ENCODE data around the gene LINGO4. TPM values are rescaled to one million over a fixed set of nuclear protein-coding genes. Genes with fewer than 3 reads are reported as not detected.

The LINGO4 gene
- total and polyA plus RNA-seq, 3 donors from 2014 or later = 1.4 to 3.5 (median 3.1) TPM

DNA sequence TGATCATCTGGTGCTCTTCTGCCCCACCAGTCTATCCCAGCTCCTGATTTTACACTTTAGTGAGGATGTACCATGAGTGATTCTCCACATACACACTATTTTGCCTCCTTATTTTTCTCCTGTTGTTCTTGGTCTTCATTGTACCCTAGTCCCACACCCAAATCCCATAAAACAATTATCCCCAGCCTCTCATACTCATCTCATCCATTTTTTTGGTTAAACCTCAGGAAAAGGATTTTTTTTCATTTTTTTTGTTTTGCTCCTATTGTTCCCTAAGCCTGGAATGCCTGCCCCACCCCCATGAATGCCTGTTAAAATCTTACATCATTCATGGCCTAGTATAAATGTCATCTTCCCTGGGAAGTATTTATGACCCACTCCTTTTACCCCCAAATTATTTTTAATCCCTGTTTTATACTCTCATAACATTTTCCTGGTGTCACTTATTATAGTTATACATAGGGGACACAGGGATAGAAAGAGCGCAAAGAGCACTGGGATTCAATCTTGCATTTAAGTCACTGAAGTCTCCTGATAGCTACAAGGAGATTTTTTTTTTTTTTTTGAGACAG, 4.9 kb upstream of the LINGO4 start:
- intact Hi-C loops (cut with DNase I; ENCODE audit: low total_unique reads) = no loop called here
- WGBS, 2 donors = 96 to 100% methylated on average over 1 of the region's 1 CpG
- no peak overlapping the region for H3K27ac ChIP-seq

DNA sequence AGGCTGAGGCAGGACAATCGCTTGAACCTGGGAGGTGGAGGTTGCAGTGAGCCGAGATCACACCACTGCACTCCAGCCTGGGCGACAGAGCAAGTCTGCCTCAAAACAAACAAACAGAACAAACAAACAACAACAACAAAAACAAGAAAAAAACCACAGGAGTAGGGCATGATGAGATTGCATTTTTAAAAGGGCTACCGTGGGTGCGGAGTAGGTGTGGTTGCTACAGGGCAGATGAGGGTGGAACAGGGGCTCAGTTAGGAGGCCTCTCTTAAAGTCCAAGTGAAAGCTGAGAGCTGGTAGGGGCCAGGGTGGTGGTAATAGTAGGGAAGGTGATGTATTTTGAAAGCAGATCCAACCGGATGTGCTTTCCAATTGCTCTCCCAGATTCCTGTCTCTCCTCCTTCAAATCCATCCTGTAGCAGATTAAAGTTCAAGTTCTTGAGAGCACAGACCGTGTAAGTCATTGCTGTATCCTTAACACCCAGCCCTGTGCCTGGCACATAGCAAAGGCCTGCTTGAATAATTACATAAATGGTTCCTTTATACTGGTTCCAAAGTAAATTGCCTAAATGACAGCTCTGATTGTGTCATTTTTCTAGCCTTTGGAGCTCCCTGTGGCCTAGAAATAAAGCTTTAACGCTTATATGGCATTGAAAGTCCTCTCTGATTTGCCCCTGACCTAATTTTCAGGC, 4.2 kb upstream of the LINGO4 start:
- intact Hi-C loops (cut with DNase I; ENCODE audit: low total_unique reads) = no loop called here

More for the DNA sequence above, 4.9 kb upstream of the LINGO4 start:
- no peaks in the 10 kb centered on the region for H3K9me3 ChIP-seq
- H3K4me1 ChIP-seq = no peaks in the 10 kb centered on the region
- H3K36me3 ChIP-seq (ENCODE audit: low read depth, missing control alignments) = no peaks in the 10 kb centered on the region
- no peak for DNase-seq
- H3K4me3 ChIP-seq = no peak overlapping the region
- H3K27me3 ChIP-seq = no peaks in the 10 kb centered on the region
- TF ChIP-seq, protein P1, sequence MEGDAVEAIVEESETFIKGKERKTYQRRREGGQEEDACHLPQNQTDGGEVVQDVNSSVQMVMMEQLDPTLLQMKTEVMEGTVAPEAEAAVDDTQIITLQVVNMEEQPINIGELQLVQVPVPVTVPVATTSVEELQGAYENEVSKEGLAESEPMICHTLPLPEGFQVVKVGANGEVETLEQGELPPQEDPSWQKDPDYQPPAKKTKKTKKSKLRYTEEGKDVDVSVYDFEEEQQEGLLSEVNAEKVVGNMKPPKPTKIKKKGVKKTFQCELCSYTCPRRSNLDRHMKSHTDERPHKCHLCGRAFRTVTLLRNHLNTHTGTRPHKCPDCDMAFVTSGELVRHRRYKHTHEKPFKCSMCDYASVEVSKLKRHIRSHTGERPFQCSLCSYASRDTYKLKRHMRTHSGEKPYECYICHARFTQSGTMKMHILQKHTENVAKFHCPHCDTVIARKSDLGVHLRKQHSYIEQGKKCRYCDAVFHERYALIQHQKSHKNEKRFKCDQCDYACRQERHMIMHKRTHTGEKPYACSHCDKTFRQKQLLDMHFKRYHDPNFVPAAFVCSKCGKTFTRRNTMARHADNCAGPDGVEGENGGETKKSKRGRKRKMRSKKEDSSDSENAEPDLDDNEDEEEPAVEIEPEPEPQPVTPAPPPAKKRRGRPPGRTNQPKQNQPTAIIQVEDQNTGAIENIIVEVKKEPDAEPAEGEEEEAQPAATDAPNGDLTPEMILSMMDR (IDR thresholded peaks at IDR 0.05) = no peak

DNA sequence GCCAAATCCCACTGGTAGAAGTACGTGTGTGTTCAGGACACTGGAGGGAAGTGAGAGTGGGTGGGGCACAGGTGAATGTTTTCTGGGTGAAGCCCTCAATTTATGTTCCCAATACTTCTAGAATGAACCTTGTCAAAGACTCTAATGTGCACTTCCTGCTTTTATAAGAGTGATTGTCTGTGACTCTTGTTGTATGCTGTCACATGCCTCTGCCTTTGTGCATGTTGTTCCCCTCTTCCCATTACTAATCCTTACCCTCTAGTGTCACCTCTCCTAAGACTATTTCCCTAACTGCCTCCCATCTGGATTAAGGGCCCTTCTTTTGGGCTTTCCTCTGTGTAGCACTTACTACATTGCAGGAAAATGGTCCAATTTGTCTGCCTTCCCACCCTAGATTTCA, 2.5 kb upstream of the LINGO4 start:
- no peak overlapping the region for H3K27ac ChIP-seq
- no peaks in the 10 kb centered on the region for H3K4me1 ChIP-seq
- no peaks in the 10 kb centered on the region for H3K9me3 ChIP-seq
- TF ChIP-seq, protein P1 (IDR thresholded peaks at IDR 0.05) = no peak
- no peak for TF ChIP-seq POLR2A (IDR thresholded peaks at IDR 0.05)
- H3K36me3 ChIP-seq (ENCODE audit: low read depth, missing control alignments) = no peaks in the 10 kb centered on the region
- H3K27me3 ChIP-seq = no peaks in the 10 kb centered on the region
- WGBS, 2 donors = 83 to 90% methylated on average over 1 of the region's 1 CpG
- no peak for DNase-seq
- H3K4me3 ChIP-seq = no peak overlapping the region
- intact Hi-C loops (cut with DNase I; ENCODE audit: low total_unique reads) = no loop called here

More for the DNA sequence above, 4.2 kb upstream of the LINGO4 start:
- H3K27ac ChIP-seq = no peak overlapping the region
- no peaks in the 10 kb centered on the region for H3K9me3 ChIP-seq
- 83 to 84% methylated on average over 7 to 8 of the region's 8 CpGs for WGBS, 2 donors
- DNase-seq = no peak
- H3K36me3 ChIP-seq (ENCODE audit: low read depth, missing control alignments) = no peaks in the 10 kb centered on the region
- no peak overlapping the region for H3K4me3 ChIP-seq
- no peaks in the 10 kb centered on the region for H3K27me3 ChIP-seq
- H3K4me1 ChIP-seq = no peaks in the 10 kb centered on the region
- TF ChIP-seq, protein P1 (IDR thresholded peaks at IDR 0.05) = no peak
- TF ChIP-seq POLR2A (IDR thresholded peaks at IDR 0.05) = no peak

DNA sequence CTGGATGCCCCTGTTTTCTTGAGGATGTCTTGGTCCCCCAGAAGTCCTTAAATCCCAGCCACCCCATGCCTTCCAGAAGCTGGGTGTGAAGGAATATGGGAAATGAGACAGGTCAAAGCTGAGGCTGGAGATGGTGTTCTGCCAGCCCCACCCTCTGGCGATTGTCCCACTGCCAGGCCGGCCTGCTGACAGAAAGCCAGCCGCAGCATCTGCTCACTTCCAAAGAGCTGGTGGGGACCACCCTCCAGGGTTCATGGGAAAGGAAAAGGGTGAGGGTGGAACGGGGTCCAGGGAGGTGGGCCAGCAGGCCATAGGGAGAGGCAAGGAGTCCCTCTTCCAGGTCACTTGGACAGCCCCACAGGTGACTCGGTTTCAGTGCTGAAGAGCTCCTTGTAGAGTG, 1.9 kb upstream of the LINGO4 start:
- Histone ChIP-seq H3K9me3 (no peaks in the 10 kb centered on the region), H3K36me3 (ENCODE audit: low read depth, missing control alignments) (no peaks in the 10 kb centered on the region), H3K4me3 (no peak overlapping the region), H3K4me1 (no peaks in the 10 kb centered on the region), H3K27me3 (no peaks in the 10 kb centered on the region), H3K27ac (no peak overlapping the region)
- 91 to 94% methylated on average over 5 of the region's 5 CpGs for WGBS, 2 donors
- intact Hi-C loops (cut with DNase I; ENCODE audit: low total_unique reads) = no loop called here
- DNase-seq = no peak
- TF ChIP-seq, protein P1 (IDR thresholded peaks at IDR 0.05) = no peak
- TF ChIP-seq POLR2A (IDR thresholded peaks at IDR 0.05) = no peak

DNA sequence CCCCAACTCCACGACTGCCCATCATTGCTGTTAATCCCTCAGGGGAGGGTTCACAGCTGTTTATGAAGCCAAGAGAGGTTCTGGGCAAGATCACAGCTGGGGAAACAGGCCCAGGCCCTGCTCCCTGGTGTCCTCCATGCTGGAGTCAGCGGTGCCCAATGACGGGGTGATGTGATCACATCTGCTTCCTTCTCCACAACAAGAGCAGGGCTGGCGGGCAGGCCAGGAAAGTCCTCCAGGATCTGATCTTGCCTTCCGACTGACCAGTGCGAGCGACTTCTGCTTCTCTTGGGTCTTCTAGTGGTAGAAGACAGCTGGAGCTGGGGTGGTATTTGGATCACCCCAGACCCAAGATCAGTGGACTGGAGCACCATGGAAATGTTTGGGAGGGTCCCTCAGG, 951 bp upstream of the LINGO4 start:
- Histone ChIP-seq H3K4me3 (no peak overlapping the region), H3K27me3 (no peaks in the 10 kb centered on the region), H3K36me3 (ENCODE audit: low read depth, missing control alignments) (no peaks in the 10 kb centered on the region), H3K27ac (no peak overlapping the region), H3K9me3 (no peaks in the 10 kb centered on the region), H3K4me1 (no peaks in the 10 kb centered on the region)
- intact Hi-C loops (cut with DNase I; ENCODE audit: low total_unique reads) = no loop called here
- WGBS, 2 donors = 84 to 90% methylated on average over 7 of the region's 7 CpGs
- DNase-seq = no peak
- no peak for TF ChIP-seq POLR2A (IDR thresholded peaks at IDR 0.05)
- TF ChIP-seq, protein P1 (IDR thresholded peaks at IDR 0.05) = no peak
